Measurements from ENCODE around the gene MLPH.

The MLPH gene

DNA sequence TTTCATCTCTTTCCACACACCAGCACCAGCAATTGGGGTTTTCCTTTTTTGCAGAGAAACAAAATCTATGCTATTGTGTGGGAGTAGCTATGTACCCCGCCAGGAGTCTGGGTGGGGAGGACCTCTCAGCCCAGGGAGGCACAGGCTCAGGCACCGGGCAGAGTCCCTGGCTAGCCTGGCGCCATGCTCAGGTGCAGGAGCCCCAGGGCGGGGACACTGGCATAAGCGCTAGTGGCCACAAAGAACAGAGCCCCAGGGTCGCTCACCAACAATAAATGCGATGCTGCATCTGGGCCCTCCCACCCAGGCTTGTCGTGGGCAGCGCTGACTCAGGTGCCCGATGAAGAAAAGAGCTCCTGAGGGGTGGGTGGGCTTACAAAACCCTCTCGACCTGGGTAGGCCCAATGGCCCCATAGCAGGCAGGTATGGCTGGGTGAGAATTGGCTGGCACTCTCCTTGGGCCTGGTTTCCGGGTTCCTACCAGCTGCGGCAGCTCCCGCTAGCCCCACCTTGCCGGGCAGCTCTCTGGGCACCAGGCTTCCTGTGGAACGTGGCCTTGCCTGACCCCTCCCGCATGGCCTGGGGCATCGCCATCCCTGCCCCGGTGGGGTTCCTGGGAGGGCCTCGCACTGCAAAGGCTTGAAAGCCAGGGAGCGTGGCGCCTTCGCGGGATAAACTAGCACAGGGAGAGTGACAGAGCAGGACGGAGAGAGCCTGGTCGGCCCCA lies 41.3 kb upstream of the MLPH start:
- TF ChIP-seq, protein P1, sequence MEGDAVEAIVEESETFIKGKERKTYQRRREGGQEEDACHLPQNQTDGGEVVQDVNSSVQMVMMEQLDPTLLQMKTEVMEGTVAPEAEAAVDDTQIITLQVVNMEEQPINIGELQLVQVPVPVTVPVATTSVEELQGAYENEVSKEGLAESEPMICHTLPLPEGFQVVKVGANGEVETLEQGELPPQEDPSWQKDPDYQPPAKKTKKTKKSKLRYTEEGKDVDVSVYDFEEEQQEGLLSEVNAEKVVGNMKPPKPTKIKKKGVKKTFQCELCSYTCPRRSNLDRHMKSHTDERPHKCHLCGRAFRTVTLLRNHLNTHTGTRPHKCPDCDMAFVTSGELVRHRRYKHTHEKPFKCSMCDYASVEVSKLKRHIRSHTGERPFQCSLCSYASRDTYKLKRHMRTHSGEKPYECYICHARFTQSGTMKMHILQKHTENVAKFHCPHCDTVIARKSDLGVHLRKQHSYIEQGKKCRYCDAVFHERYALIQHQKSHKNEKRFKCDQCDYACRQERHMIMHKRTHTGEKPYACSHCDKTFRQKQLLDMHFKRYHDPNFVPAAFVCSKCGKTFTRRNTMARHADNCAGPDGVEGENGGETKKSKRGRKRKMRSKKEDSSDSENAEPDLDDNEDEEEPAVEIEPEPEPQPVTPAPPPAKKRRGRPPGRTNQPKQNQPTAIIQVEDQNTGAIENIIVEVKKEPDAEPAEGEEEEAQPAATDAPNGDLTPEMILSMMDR (conservative IDR thresholded peaks at IDR 0.05), result no peak
- TF ChIP-seq ZFX (IDR thresholded peaks at IDR 0.05), result no peak
- no peak overlapping the region for H3K27ac ChIP-seq

DNA sequence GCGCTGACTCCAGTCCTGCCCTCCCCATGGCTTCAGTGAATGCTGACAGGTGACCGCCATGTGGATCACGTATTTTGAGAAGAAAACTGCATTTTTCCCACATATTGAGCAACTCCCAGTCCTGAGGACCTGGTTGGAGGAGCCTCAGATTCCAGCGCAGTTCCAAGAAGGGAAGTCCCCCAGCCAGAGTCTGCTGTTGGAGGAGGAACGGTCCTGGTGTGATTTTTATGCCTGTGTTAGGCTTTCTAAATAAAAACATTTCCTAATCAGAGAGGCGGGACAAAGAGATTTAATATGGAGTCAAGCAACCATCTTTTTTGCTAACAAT lies 40.7 kb upstream of the MLPH start:
- H3K27ac ChIP-seq, result no peak overlapping the region
- TF ChIP-seq, protein P1 (conservative IDR thresholded peaks at IDR 0.05), result no peak
- no peak for TF ChIP-seq ZFX (IDR thresholded peaks at IDR 0.05)

DNA sequence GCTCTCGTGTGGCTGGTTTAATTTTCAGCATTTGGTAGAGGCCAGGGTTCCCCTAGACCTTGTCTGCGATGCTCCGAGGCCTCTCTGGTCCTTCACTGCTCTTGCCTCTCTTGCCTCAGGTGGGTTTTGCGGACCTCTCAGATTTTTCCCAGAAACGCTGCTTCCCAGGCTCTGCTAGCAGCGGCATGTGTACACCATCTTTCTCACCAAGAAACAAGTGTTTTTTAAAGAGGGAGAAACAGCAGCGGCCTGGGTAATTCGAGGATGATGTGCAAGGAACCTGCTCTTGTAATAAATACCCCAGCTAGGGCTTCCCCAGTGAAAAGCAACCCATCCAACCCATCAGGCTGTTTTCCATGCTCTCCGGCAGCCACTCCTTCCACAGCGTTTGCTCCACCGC lies 39.6 kb upstream of the MLPH start:
- TF ChIP-seq, protein P1 (conservative IDR thresholded peaks at IDR 0.05), result no peak
- no peak for TF ChIP-seq ZFX (IDR thresholded peaks at IDR 0.05)
- no peak overlapping the region for H3K27ac ChIP-seq

DNA sequence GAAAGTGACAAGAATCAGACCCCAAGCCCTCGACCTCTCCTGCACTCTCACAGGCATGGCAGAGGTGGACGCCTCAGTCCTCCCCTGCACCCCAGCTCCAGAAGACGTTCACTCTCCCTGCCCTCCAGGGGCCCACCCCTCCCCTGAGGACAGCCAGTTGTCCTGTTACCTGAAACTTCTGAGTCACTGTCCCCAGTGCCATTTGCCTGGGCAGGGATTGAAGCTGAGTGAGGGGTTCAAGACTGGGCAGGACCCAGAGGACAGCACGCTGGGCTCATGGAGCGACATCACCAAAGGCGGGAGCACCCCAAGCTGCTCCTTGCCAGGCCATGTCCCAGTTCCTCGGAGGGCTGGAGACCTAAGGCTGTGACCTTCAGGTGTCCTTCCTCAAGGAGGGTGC lies 38.9 kb upstream of the MLPH start:
- TF ChIP-seq ZFX (IDR thresholded peaks at IDR 0.05), result no peak
- TF ChIP-seq, protein P1 (conservative IDR thresholded peaks at IDR 0.05), result no peak
- H3K27ac ChIP-seq, result no peak overlapping the region

DNA sequence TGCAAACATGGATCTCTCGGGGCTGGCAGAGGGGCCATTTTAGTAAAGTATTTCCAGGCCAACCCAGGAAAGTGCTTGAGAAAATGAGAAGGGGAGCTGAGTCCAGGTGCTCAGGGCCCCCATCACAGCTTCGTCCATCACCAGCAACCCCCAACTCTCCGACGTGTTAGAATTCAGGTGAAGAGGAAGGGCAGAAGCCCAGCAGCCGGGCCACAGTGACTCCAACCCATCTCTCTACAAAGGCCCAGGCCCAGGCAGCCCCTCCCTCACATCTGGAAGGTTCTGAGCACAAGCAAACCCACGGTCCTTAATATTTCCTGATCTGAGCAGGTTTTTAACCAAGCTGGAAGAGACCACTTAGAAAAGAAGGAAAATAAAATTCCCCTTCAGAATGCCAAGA lies 38.4 kb upstream of the MLPH start:
- no peak overlapping the region for H3K27ac ChIP-seq
- TF ChIP-seq, protein P1 (conservative IDR thresholded peaks at IDR 0.05), result no peak
- no peak for TF ChIP-seq ZFX (IDR thresholded peaks at IDR 0.05)

DNA sequence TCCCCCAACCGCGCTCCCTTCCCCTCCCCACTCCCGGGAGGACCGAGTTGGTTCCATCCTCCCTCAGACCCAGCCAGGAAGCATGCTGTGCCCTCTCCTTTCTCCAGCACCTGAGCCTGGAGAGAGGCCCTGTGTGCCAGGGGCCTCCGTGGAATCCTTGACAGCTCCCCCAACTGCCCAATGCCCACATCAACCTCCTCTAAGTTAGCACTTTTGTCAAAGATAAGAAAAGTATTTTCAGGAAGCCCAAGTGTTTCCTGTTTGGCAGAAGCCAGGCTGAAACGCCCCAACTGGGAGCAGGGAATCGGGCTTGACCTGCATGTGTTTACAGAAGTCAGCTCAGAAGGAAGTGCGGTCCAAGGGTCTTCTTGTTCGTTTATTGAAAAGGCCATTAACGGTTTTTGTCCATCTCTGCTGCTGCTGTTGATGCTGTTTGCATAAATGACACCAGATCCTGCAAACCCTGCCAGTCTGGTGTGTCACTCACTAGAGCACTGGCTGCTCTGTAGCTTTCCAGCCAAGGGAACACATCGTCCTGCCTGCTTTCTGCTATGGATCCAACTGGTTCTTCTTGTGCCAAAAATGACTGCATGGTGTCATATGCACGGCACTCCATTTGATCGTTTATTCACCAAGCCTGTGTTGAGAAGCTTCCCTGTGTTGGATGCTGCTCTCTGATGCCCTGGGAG lies 37.7 kb upstream of the MLPH start:
- no peak for TF ChIP-seq ZFX (IDR thresholded peaks at IDR 0.05)
- TF ChIP-seq, protein P1 (conservative IDR thresholded peaks at IDR 0.05), result no peak
- H3K27ac ChIP-seq, result peak overlapping the region; percentile 2; the same call in 1 of the 2 replicates

DNA sequence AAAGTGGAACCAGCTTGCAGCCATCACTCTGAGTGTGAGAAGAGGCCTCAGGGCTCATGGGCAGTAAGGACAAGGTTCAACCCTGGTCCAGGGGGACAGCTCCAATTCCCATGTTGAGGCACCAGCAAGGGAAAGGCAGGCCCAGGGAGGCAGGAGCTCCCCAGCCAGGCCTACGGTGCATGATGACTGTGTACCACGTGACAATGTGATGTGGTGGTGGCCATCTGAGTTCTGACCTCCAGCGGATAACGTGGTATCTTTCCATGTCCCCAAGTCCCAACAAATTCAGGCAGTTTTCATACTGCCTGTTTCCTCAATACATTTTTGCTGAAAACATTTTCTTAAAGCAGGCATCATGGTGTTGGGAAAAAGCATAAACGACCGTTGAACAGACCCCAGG lies 36.9 kb upstream of the MLPH start:
- H3K27ac ChIP-seq, result 0 out of 2 replicates have a peak overlapping the region, but pooled peaks have one; percentile 2

More for the DNA sequence above, 36.9 kb upstream of the MLPH start:
- no peak for TF ChIP-seq ZFX (IDR thresholded peaks at IDR 0.05)
- TF ChIP-seq, protein P1 (conservative IDR thresholded peaks at IDR 0.05), result no peak

Measured in C4-2B (cell line).